GM12873 (cell line): ENCODE data around the gene INHBC.

Experiments used
- TF ChIP-seq, protein P1 (sequence below): IDR thresholded peaks from 2 replicates; pipeline ENCODE4 v1.5.1; 2012; ENCODE audit warnings: low read depth, mild to moderate bottlenecking, moderate library complexity, low read length, control low read depth; ENCODE audit not compliant: insufficient read depth; ENCODE audit errors: missing control alignments

Gene INHBC

DNA sequence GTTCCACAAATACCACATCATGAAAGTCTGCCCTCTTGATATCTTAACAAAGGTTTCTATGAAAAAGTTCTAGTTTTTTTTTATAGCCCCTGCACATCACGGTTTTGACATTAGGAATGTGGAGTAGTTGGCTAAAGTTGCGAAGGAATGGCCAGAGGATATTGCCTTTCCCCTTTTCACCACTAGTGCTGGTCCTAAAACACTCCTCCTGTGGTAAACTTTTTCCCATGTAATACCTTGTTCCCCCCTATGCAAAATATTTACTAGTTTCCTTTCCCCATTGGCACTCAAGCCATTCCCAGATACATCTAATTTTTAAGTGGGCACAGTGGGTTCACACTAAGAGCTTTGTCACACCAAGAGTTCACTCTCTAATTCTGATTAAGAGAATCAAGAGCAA, 37.1 kb upstream of the INHBC start:
- TF ChIP-seq, protein P1, sequence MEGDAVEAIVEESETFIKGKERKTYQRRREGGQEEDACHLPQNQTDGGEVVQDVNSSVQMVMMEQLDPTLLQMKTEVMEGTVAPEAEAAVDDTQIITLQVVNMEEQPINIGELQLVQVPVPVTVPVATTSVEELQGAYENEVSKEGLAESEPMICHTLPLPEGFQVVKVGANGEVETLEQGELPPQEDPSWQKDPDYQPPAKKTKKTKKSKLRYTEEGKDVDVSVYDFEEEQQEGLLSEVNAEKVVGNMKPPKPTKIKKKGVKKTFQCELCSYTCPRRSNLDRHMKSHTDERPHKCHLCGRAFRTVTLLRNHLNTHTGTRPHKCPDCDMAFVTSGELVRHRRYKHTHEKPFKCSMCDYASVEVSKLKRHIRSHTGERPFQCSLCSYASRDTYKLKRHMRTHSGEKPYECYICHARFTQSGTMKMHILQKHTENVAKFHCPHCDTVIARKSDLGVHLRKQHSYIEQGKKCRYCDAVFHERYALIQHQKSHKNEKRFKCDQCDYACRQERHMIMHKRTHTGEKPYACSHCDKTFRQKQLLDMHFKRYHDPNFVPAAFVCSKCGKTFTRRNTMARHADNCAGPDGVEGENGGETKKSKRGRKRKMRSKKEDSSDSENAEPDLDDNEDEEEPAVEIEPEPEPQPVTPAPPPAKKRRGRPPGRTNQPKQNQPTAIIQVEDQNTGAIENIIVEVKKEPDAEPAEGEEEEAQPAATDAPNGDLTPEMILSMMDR, result no peak

DNA sequence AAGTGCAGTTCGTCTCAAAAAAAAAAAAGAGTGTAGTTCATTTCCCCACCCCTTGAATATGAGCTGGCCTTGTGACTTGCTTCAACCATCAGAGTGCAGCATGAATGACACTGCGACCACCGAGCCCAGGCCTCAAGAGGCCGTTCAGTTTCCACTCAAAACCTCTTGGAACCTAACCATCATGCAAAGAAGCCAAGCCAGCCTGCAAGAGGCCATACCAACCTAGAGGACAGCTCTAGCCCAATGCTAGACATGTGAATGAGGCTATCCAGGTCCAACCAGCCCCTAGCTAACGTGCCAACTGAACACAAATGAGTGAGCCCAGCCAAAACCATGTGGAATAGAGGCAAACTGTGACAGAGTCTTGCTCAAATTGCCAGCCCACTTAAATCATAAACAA, 33.4 kb upstream of the INHBC start:
- TF ChIP-seq, protein P1, result no peak

DNA sequence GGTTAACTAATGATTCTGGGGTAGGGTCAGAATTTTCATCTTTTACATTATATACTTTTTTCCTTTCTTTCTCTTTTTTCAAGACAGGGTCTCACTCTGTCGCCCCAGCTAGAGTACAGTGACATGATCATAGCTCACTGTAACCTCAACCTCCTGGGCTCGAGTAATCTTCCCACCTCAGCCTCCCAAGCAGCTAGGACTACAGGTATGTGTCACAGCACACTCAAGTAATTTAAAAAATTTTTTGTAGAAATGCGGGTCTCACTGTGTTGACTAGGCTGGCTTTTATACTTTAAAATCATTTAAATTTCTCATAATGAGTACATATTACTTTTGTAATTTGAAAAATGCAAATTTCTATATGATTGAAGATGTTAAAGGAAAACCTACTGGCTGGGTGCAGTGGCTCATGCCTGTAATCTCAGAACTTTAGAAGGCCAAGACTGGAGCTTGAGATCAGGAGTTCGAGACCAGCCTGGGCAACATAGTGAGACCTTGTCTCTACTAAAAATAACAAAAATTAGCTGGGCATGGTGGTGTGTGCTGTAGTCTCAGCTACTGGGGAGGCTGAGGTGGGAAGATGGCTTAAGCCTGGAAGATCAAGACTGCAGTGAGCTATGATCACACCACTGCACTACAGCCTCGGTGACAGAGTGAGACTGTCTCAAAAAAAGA, 29.5 kb upstream of the INHBC start:
- TF ChIP-seq, protein P1, result no peak

DNA sequence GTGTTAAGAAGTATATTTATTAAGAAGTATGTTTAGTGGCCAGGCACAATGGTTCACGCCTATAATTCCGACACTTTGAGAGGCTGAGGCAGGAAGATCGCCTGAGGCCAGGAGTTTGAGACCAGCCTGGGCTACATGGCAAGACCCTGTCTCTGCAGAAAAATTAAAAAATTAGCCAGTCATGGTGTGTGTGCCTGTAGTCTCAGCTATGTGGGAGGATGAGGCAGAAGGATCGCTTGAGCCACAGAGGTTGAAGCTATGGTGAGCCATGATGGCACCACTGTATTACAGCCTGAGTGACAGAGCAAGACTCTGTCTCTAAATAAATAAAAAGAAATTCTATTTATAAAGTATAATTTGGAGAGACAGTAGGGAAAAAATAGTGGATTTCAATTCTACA, 24.1 kb upstream of the INHBC start:
- TF ChIP-seq, protein P1, result no peak

DNA sequence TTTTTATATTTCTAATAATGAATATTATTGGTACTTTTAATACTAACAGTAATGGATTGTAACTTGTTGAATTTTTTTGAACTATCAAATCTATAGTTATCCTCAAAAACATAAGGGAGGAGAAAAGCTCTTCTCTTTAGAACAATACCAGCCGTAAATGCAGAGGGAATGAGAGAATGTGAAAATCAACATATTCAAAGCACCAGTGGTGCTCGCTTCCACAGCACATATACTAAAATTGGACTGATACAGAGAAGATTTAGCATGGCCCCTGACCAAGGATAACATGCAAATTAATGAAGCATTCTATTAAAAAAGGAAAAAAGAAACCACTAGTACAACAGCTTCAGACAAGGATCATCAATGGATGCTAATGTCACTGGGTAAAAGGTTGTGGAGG, 19.5 kb upstream of the INHBC start:
- TF ChIP-seq, protein P1, result no peak

DNA sequence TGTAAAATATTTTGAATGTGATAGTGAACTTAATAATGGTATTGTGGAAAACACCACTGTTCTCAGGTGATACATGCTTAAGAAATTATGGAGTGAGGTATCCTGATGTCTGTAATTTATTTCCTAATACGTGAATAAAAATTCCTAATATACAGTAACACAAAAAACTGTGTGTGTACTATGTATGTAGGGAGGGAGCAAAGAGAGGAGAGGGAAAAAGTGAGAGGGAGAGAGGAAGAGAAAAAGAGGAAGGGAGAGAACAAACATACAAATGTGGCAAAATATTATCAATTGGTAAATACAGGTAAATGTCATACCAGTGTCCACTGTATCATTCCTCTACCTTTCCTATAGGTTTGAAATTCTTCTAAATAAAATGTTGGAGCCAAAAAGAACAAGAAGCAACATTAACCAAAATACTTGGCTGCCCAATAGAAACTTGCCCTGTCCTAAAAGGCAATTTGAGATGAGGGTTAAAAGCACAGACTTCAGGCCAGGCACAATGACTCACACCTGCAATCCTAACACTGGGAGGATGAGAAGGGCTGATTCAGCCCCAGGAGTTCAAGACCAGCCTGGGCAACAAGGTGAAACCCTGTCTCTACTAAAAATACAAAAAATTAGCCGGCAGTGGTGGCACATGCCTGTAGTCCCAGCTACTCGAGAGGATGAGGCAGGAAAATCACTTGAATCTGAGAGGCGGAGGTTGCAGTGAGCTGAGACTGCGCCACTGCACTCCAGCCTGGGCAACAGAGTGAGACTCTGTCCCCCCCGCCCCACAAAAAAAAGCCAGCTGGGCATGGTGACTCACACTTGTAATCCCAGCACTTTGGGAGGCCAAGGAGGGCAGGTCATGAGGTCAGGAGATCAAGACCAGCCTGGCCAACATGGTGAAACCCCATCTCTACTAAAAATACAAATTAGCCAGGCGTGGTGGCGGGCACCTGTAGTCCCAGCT, 18.3 kb upstream of the INHBC start:
- TF ChIP-seq, protein P1, result no peak

DNA sequence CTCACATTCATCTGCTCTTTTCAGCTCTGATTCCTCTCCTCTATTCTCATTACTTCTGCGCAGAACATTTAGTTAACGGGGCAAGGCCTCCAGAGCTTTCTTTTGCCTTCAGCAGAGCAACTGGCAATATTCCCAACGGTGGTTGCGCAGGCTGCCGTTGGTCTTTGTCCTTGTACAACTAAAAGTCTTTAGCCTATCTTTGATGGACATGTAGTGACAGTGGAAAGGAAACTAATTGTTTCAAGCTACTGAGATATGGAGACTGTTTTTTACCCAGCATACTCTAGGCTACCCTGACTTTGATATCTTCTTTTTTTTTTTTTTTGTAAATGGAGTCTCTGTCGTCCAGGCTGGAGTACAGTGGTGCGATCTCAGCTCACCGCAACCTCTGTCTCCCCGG, 16.3 kb upstream of the INHBC start:
- TF ChIP-seq, protein P1, result no peak
